Stimulated activated CD4-positive, alpha-beta T cell treated with anti-CD3 and anti-CD28 coated beads, Interleukin-15, amount 100 ng/mL, for 48 hours (primary cell): Measurements from ENCODE around the gene PHB1.
"Not testable (repeated sequence)": the region's sequence is repeated elsewhere in the genome, so short reads cannot be mapped to it uniquely, and the experiment has no call there.

Experiments
- DNase-seq, 2 donors: peaks; one replicate each; pipeline ENCODE4 v3.0.0-alpha.2; 2020; ENCODE audit warnings: low read depth in 2 of 2

PHB1 gene

GRCh38 chr17:49439673-49440571 is 25.2 kb upstream of the PHB1 start:
- no peak for DNase-seq

DNA sequence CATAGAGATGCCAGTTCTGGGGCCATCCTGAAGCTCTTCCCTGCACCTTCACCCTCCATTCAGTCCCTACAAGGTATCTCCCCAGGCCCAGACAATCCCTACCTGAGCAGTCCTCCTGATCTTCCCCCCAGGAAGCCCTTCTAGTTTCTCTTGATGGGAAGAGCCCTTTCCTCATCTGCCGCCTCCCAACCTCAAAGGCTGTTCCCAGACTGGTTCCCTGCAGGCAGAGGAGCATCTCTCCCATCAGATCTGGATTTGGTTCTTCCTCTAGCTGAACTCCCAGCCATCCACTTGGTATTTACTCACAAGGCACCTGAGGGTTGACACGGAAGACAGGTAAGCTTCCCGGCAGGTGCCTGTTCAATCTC is 24.6 kb upstream of the PHB1 start:
- no peak for DNase-seq

DNA sequence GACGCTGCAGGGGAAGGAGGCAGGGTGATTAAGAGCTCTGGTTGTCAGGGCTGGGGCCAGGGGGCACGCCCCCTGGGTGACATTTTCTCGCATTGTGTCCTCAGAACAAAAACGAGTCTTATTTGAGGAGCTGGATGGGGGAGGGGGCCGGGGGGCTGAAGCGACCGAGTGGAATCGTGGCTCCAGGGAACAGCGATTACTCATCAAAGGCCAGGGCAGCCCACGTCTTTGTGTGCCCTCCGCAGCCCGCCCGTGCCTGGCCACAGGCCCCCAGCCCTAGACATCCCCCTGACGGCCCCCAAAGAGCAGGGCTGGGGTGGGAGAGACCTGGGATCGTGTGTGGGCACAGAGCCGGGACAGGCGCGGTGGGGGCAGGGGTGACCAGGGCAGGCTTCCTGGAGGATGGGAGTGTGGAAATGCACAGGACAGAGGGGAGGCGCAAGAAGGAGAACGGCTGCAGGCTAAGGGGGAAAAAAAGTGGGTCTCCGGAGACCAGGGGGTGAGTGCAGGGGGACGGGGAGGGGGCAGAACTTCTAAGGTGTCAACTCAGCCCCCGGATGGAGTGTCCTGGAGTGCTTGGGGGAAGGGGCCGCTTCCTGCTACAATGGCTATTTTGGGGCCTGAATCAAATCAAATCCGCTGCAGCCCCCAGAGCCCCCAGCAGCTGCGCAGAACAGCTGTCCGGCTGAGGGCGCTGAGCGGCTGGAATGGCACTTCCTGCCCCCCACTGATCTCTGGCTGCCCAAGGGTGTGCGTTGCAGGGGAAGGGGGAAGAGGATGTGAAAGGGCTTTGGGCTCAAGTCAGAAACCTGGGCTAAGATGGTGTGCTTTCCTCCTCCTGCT is 24.0 kb upstream of the PHB1 start:
- DNase-seq, result no peak

GRCh38 chr17:49437696-49438435 is 23.2 kb upstream of the PHB1 start:
- no peak for DNase-seq

- DNase-seq, result no peak
These were observed 21.5 kb upstream of the PHB1 start for GRCh38 chr17:49436174-49436573.

- DNase-seq, result no peak
These were observed 21.0 kb upstream of the PHB1 start for GRCh38 chr17:49435671-49436029.

DNA sequence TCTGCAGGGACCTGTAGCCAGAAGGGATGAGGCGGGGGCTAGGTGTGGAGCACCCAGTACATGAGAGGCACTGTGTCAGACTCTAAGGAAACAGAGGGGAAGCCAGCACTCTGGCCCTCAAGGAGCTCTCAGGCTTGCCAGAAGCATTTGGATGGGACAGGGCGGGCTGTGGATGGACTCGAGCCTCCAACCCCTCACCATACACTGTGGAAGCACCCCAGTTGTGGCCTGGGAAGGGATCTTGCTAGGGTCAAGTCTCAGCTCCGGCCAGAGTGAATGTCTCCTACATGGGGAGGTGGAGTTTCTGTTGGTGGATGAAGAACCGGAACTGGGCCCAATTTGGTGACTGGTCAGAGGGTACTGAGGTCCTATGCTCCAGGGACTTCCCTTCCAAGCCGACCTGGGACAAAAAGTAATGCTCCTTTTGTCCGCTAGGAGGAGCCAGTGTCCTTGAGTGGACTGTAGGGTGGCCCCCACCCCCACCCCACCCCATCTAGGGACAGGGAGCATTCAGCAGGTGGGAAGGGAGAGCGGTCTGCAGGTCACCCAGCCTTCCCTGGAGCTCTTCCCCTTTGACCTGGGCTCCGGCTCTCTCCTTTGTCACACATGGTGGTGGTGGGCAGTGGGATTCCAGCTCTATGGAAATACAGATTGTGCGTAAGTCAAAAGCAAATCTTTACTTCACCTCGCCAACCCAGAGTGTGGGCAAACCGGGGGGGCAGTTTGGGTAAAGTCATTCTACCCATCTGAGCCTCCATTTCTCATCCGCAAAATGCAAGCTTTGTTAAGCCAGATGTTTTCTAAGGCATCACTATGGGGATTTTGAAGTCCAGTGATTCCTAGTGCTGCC is 20.4 kb upstream of the PHB1 start:
- DNase-seq, result peak; percentile 9 to 36

DNA sequence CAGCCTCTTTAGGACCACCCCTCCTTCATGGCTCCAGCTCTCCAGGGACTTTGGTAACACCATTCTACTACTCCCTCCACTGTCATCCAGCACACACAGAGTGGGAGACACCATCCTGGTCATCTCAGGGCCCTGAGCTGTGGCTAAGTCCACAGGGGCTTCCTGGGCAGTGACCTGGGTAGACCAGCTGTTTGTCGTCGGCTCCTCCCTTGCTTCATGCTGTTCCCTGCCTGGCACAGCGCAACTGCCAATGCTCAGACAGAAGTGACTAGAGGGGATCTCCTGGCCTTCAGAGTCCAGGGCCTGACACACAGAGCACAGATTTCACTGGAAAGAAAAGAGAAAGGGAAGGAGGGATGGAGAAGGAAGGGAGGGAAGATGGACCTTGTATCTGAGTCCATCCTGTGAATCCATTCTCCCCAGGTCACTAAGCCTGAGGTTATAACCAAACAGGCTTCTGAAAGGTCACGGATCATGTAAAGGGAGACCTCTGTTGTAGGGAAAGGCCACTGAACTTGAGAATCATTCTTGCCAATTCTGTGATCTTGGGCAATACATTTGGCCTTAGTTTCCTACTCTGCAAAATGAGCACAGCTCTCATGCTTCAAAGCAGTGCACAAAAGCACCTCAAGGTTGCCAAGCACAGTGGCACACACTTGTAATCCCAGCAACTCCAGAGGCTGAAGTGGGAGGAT is 18.5 kb upstream of the PHB1 start:
- no peak for DNase-seq

DNA sequence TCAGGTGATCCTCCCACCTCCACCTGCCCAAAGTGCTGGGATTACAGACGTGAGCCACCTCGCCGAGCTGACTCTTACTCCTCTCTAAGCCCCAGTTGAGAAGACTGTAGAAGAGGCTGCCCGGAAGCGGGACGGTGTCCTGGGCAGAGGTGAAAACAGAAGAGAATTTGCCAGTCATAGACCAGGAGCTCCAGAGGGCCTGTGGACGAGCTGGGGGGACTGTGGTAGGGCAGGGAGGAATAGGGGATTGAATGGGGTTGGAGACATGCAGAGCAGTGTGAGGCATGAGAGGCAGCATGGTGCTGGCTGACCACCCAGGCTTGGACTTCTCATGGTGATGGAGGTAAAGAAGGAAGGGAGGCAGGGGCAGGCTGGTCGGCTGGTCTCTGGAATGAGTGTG is 17.1 kb upstream of the PHB1 start:
- DNase-seq, result no peak

DNA sequence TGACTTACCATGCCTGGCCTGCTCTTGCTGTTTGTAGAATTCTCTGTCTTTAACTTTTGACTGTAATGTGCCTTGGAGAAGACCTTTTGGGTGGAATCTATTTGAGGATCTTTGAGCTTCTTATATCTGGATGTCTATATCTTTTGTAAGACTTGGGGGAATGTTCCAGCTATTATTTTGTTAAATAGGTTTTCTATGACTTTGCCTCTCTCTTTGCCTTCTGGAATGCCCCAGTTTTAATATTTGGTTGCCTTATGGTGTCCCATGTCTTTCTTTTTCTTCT is 10.3 kb upstream of the PHB1 start:
- no peak for DNase-seq

DNA sequence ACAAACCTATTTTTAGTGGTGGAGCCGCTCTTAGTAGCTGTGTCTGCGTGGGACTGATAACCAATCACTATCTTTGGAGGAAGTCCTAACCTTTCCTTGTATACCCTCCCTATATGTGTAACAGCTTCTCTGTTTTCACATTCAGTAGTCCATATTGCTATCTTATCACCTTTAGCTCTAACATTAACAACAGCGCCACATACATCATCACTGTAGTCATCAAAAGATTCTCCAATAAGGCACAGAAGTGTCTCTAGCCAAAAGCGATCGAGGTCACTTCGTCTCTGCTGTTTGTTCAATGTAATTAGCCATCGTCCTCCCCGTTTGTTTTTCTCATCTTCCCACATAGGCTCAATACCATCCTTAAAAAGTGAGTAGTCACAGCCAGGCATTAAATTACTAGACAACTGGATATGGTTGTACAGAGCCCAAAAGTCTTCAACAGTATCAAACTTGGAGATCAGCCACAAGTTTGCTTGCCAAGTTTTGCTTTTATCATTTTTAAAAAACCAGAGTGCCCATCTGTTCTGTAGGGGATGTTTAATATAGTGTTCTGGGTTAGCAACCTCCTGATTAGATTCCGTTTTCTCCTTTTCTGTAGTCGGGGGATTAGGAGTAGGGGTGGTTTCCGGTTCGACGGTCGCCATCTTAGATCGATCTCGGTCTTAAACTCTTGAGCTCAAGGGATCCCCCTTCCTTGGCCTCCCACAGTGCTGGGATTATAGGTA is 9.8 kb upstream of the PHB1 start:
- not testable (repeated sequence) for DNase-seq

GRCh38 chr17:49422714-49423113 is 8.0 kb upstream of the PHB1 start:
- no peak for DNase-seq

GRCh38 chr17:49419761-49420160 is 5.1 kb upstream of the PHB1 start:
- DNase-seq, result not testable (repeated sequence)

- not testable (repeated sequence) for DNase-seq
These were observed 4.4 kb upstream of the PHB1 start for GRCh38 chr17:49418754-49419740.

GRCh38 chr17:49414271-49414621 is 436 bp downstream of the PHB1 start:
- no peak for DNase-seq

GRCh38 chr17:49409066-49409465 is 5.6 kb downstream of the PHB1 start:
- DNase-seq, result no peak

- peak; percentile 75 to 78 for DNase-seq
These were observed 6.6 kb downstream of the PHB1 start for GRCh38 chr17:49407981-49408501.

DNA sequence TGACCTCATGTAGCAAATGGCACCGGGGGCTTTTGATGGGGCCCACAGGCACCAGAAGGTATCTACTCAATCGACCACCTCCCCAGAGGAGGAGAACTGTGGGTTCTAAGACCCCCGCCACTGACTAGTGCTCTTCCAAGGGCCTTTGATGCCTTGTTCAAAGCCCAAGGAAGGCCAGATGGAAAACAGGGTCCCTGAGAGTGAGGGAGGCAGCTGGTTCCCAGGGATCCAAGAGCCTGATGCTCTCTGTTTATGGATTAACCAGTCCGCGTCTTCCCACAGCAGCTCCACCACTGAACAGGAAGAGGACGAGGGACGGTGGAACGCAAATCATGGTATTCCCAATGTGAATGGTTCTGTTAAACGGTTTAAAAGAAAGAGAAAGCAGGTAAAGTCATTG is 7.6 kb downstream of the PHB1 start:
- DNase-seq, result no peak
